ENCODE measurements around the gene TPCN1. TPM values are rescaled to one million over a fixed set of nuclear protein-coding genes. Genes with fewer than 3 reads are reported as not detected.

TPCN1 gene
- total and polyA plus RNA-seq, 2 of the 13 experiments (the other 11 are each of a cell fraction or from before 2014, with no cell fraction given): 8.0 to 26.8 TPM

DNA sequence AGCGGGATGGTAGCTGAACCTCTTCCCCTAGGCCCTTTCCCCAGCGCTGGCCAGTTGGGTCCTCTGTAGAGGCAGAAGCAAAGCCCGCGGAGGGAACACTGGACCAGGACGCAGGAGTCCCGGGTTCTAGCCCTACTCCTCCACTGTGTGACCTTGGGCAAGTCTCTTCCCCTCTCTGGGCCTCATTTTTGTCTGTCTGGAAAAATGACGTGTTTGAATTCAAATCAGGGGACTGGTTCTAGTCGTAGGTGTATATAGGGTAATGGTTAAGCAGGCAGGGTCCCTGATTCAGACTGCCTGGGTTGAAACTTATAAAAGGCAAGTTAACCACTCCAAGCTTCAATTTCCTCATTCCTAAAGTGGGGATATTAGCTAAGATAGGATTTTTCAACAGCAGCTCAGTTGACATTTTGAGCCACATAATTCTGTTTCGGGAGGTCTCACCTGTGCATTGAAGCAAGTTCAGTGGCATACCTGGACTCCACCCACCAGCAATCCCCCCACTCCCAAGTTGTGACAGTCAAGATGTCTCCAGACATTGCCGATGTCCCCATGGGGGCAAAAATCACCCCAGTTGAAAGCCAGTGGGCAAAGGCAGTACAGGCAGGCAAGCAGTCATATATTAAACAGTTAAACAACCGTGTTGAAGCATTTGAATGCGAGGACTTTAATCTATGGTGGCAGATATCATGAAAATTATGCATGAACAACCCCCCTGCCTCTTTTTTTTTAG is 899 bp downstream of the TPCN1 start (continued):
- TF ChIP-seq ZEB1 (IDR thresholded peaks at IDR 0.05; ENCODE audit: insufficient replicate concordance, low read depth): peak; percentile 36
- TF ChIP-seq NCOA5 (CRISPR knock-in tag; IDR thresholded peaks at IDR 0.05): no peak
- 0 out of 2 replicates have a peak, but pooled peaks have one; percentile 10 for TF ChIP-seq NCOA2 (CRISPR knock-in tag; IDR thresholded peaks at IDR 0.05)
- TF ChIP-seq ZFP36L1 (CRISPR knock-in tag; IDR thresholded peaks at IDR 0.05): no peak
- TF ChIP-seq, protein P1, sequence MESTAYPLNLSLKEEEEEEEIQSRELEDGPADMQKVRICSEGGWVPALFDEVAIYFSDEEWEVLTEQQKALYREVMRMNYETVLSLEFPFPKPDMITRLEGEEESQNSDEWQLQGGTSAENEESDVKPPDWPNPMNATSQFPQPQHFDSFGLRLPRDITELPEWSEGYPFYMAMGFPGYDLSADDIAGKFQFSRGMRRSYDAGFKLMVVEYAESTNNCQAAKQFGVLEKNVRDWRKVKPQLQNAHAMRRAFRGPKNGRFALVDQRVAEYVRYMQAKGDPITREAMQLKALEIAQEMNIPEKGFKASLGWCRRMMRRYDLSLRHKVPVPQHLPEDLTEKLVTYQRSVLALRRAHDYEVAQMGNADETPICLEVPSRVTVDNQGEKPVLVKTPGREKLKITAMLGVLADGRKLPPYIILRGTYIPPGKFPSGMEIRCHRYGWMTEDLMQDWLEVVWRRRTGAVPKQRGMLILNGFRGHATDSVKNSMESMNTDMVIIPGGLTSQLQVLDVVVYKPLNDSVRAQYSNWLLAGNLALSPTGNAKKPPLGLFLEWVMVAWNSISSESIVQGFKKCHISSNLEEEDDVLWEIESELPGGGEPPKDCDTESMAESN (CRISPR knock-in tag; conservative IDR thresholded peaks at IDR 0.05): no peak
- no peak for TF ChIP-seq GATAD2A (CRISPR knock-in tag; IDR thresholded peaks at IDR 0.05)
- TF ChIP-seq RXRB (CRISPR knock-in tag; IDR thresholded peaks at IDR 0.05; ENCODE audit: borderline replicate concordance): no peak; the same call in 1 of the 2 replicates
- no peak for TF ChIP-seq HES4 (CRISPR knock-in tag; IDR thresholded peaks at IDR 0.05; ENCODE audit: borderline replicate concordance)
- no peak for TF ChIP-seq ZSCAN25 (CRISPR knock-in tag; IDR thresholded peaks at IDR 0.05)
- TF ChIP-seq NFIC (IDR thresholded peaks at IDR 0.05; ENCODE audit: low read length): no peak
- no peak for TF ChIP-seq FOXM1 (CRISPR knock-in tag; IDR thresholded peaks at IDR 0.05)
- no peak for TF ChIP-seq HDAC6 (IDR thresholded peaks at IDR 0.05; ENCODE audit: low read depth, low read length)
- no peak for TF ChIP-seq ZNF337 (CRISPR knock-in tag; IDR thresholded peaks at IDR 0.05; ENCODE audit: borderline replicate concordance, low read depth)
- no peak for TF ChIP-seq MAFG (CRISPR knock-in tag; IDR thresholded peaks at IDR 0.05)
- TF ChIP-seq HNF4A (CRISPR knock-in tag; IDR thresholded peaks at IDR 0.05): no peak
- TF ChIP-seq SSRP1 (CRISPR knock-in tag; IDR thresholded peaks at IDR 0.05): no peak
- TF ChIP-seq, protein P2, sequence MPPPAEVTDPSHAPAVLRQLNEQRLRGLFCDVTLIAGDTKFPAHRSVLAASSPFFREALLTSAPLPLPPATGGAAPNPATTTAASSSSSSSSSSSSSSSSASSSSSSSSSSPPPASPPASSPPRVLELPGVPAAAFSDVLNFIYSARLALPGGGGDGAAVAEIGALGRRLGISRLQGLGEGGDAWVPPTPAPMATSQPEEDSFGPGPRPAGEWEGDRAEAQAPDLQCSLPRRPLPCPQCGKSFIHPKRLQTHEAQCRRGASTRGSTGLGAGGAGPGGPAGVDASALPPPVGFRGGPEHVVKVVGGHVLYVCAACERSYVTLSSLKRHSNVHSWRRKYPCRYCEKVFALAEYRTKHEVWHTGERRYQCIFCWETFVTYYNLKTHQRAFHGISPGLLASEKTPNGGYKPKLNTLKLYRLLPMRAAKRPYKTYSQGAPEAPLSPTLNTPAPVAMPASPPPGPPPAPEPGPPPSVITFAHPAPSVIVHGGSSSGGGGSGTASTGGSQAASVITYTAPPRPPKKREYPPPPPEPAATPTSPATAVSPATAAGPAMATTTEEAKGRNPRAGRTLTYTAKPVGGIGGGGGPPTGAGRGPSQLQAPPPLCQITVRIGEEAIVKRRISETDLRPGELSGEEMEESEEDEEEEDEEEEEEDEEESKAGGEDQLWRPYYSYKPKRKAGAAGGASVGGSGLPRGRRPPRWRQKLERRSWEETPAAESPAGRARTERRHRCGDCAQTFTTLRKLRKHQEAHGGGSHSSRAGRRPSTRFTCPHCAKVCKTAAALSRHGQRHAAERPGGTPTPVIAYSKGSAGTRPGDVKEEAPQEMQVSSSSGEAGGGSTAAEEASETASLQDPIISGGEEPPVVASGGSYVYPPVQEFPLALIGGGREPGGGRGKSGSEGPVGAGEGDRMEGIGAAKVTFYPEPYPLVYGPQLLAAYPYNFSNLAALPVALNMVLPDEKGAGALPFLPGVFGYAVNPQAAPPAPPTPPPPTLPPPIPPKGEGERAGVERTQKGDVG (CRISPR knock-in tag; IDR thresholded peaks at IDR 0.05; ENCODE audit: borderline replicate concordance): no peak; the same call in 1 of the 2 replicates
- TF ChIP-seq, protein P3, sequence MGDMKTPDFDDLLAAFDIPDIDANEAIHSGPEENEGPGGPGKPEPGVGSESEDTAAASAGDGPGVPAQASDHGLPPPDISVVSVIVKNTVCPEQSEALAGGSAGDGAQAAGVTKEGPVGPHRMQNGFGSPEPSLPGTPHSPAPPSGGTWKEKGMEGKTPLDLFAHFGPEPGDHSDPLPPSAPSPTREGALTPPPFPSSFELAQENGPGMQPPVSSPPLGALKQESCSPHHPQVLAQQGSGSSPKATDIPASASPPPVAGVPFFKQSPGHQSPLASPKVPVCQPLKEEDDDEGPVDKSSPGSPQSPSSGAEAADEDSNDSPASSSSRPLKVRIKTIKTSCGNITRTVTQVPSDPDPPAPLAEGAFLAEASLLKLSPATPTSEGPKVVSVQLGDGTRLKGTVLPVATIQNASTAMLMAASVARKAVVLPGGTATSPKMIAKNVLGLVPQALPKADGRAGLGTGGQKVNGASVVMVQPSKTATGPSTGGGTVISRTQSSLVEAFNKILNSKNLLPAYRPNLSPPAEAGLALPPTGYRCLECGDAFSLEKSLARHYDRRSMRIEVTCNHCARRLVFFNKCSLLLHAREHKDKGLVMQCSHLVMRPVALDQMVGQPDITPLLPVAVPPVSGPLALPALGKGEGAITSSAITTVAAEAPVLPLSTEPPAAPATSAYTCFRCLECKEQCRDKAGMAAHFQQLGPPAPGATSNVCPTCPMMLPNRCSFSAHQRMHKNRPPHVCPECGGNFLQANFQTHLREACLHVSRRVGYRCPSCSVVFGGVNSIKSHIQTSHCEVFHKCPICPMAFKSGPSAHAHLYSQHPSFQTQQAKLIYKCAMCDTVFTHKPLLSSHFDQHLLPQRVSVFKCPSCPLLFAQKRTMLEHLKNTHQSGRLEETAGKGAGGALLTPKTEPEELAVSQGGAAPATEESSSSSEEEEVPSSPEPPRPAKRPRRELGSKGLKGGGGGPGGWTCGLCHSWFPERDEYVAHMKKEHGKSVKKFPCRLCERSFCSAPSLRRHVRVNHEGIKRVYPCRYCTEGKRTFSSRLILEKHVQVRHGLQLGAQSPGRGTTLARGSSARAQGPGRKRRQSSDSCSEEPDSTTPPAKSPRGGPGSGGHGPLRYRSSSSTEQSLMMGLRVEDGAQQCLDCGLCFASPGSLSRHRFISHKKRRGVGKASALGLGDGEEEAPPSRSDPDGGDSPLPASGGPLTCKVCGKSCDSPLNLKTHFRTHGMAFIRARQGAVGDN (CRISPR knock-in tag; IDR thresholded peaks at IDR 0.05): peak; percentile 1; the same call in 1 of the 2 replicates
- no peak for TF ChIP-seq ZFP36 (IDR thresholded peaks at IDR 0.05; ENCODE audit: borderline replicate concordance, low read depth, low read length, partially characterized antibody)
- no peak for TF ChIP-seq HDAC2 (CRISPR knock-in tag; IDR thresholded peaks at IDR 0.05)
- TF ChIP-seq ZMYM3 (CRISPR knock-in tag; IDR thresholded peaks at IDR 0.05): peak; percentile 95
- no peak for TF ChIP-seq PHB2 (IDR thresholded peaks at IDR 0.05; ENCODE audit: partially characterized antibody)
